WERI-Rb-1 (cell line): ENCODE results near the gene MGLL.

Experiments used
- DNase-seq: peaks from one replicate; pipeline ENCODE4 v3.0.0-alpha.2; 2020
- H3K27ac ChIP-seq: fragments of 250-450 bp; sonication (Bioruptor Pico); 2 replicates; pipeline ENCODE4 v1.5.1; 2020; ENCODE audit warnings: mild to moderate bottlenecking, moderate library complexity
- H3K27me3 ChIP-seq: fragments of 250-450 bp; sonication (Bioruptor Pico); 2 replicates; pipeline ENCODE4 v1.5.1; 2021; ENCODE audit warnings: mild to moderate bottlenecking, low read depth, moderate library complexity; ENCODE audit not compliant: insufficient read depth, severe bottlenecking
- H3K36me3 ChIP-seq: fragments of 250-450 bp; sonication (Bioruptor Pico); 2 replicates; pipeline ENCODE4 v1.5.1; 2020; ENCODE audit warnings: mild to moderate bottlenecking, moderate library complexity
- H3K4me3 ChIP-seq: 2 replicates; pipeline ENCODE4 v1.5.1; 2011; ENCODE audit warnings: low read depth, mild to moderate bottlenecking, control low read depth, low read length
- H3K9me3 ChIP-seq: fragments of 250-450 bp; sonication (Bioruptor Pico); 2 replicates; pipeline ENCODE4 v1.5.1; 2021; ENCODE audit warnings: mild to moderate bottlenecking, moderate library complexity; ENCODE audit not compliant: severe bottlenecking
- TF ChIP-seq, protein P1 (sequence below): IDR thresholded peaks from 2 replicates; pipeline ENCODE4 v1.5.1; 2011; ENCODE audit warnings: low read depth, mild to moderate bottlenecking, control low read depth, inconsistent platforms, low read length

Gene MGLL

DNA sequence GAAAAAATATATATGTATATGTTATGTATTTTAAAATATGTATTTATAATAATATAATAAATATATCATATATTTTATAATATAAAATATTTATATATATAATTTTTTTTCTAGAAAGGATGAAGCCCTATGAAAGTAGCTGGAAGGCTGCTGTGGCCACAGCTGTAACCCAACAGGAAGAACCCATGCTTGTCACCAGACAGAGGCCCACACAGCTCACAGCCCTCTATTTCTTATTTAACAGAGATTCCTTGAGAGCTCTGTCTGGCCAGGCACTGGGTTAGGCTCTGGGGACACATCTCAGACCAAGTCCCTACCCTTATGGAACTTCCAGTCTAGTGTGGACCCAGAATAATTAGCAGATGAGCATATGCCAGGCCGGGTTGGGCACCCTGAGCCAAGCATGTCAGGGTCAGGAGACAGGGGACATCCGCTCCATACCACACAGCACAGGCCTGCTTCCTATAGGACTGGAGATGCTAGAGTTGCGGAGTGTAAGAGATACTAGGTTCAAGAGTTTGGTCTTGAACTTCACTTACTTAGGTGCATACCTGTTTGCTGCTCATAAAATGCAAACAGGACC is 20.5 kb downstream of the MGLL start:
- Histone ChIP-seq H3K27me3 (no peaks in the 10 kb centered on the region), H3K36me3 (no peaks in the 10 kb centered on the region), H3K9me3 (no peaks in the 10 kb centered on the region), H3K27ac (no peak overlapping the region), H3K4me3 (no peak overlapping the region)
- no peak for DNase-seq
- TF ChIP-seq, protein P1, sequence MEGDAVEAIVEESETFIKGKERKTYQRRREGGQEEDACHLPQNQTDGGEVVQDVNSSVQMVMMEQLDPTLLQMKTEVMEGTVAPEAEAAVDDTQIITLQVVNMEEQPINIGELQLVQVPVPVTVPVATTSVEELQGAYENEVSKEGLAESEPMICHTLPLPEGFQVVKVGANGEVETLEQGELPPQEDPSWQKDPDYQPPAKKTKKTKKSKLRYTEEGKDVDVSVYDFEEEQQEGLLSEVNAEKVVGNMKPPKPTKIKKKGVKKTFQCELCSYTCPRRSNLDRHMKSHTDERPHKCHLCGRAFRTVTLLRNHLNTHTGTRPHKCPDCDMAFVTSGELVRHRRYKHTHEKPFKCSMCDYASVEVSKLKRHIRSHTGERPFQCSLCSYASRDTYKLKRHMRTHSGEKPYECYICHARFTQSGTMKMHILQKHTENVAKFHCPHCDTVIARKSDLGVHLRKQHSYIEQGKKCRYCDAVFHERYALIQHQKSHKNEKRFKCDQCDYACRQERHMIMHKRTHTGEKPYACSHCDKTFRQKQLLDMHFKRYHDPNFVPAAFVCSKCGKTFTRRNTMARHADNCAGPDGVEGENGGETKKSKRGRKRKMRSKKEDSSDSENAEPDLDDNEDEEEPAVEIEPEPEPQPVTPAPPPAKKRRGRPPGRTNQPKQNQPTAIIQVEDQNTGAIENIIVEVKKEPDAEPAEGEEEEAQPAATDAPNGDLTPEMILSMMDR, result no peak

- TF ChIP-seq, protein P1, result no peak
- H3K27me3 ChIP-seq, result no peaks in the 10 kb centered on the region
- no peak for DNase-seq
- H3K9me3 ChIP-seq, result no peaks in the 10 kb centered on the region
- H3K27ac ChIP-seq, result no peak overlapping the region
- no peaks in the 10 kb centered on the region for H3K36me3 ChIP-seq
- H3K4me3 ChIP-seq, result no peak overlapping the region
These were observed 21.8 kb downstream of the MGLL start for GRCh38 chr3:127800508-127800907.

GRCh38 chr3:127799476-127800222 is 22.7 kb downstream of the MGLL start:
- TF ChIP-seq, protein P1, result no peak
- Histone ChIP-seq H3K4me3 (no peak overlapping the region), H3K27ac (no peak overlapping the region), H3K9me3 (peaks cover 2% of the 10 kb centered on the region), H3K27me3 (no peaks in the 10 kb centered on the region), H3K36me3 (no peaks in the 10 kb centered on the region)
- DNase-seq, result no peak

DNA sequence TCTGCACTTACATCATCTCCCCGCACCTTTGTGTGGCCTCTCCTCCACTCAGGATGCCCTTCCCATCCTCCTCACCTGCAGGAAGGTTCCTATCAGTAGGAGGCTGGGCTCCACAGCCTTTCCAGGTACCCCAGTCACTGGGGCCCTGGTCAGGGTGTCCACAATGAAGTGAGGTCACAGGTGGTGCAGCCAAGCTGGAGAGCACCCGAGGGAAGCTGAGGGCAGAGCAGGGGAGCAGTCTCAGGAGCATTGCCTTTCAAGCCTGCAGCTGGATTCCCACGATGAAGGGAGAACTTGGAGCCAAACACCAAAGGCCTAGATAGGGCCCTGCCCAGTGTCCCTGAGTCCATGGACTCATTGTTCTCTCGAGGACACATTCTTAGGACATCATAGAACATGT is 23.6 kb downstream of the MGLL start:
- TF ChIP-seq, protein P1, result no peak
- Histone ChIP-seq H3K27ac (no peak overlapping the region), H3K9me3 (peaks cover 2% of the 10 kb centered on the region), H3K27me3 (no peaks in the 10 kb centered on the region), H3K36me3 (no peaks in the 10 kb centered on the region), H3K4me3 (no peak overlapping the region)
- no peak for DNase-seq

GRCh38 chr3:127796831-127797150 is 25.5 kb downstream of the MGLL start:
- TF ChIP-seq, protein P1, result no peak
- H3K36me3 ChIP-seq, result no peaks in the 10 kb centered on the region

More at GRCh38 chr3:127796831-127797150, 25.5 kb downstream of the MGLL start:
- Histone ChIP-seq H3K27me3 (no peaks in the 10 kb centered on the region), H3K9me3 (peaks cover 2% of the 10 kb centered on the region), H3K4me3 (no peak overlapping the region), H3K27ac (no peak overlapping the region)
- no peak for DNase-seq
